Astrocyte (in vitro differentiated cells and primary cell): Measurements from ENCODE around the gene GRIK1.

Source experiments
- EZH2 ChIP-seq: IDR thresholded peaks from 2 replicates; pipeline ENCODE4 v1.6.1; 2012; ENCODE audit warnings: mild to moderate bottlenecking, low read length, inconsistent platforms; ENCODE audit not compliant: insufficient read depth
- TF ChIP-seq, protein P1 (sequence below): IDR thresholded peaks from 2 replicates; pipeline ENCODE4 v1.5.1; 2011; ENCODE audit warnings: low read depth, mild to moderate bottlenecking, inconsistent platforms, low read length, moderate library complexity; ENCODE audit not compliant: insufficient read depth

DNA sequence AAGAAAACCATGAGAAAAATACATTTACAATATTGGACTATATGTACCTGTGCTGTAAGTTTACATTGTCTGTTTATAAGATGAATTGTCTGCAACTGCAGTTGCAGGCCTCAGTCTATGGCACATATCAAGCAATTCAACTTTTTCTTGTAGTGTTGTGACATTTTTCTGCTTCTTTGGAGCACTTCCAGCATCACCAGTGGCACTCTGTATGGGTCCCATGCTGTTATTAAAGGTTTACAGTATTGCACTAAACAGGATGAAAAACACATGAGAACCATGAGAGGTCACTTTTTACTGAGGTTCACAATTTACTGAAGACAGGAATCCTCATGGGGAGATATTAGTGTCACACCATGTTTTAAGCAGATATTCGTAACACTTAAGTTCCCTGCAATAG lies 118.6 kb downstream of the GRIK1 start:
- TF ChIP-seq, protein P1, sequence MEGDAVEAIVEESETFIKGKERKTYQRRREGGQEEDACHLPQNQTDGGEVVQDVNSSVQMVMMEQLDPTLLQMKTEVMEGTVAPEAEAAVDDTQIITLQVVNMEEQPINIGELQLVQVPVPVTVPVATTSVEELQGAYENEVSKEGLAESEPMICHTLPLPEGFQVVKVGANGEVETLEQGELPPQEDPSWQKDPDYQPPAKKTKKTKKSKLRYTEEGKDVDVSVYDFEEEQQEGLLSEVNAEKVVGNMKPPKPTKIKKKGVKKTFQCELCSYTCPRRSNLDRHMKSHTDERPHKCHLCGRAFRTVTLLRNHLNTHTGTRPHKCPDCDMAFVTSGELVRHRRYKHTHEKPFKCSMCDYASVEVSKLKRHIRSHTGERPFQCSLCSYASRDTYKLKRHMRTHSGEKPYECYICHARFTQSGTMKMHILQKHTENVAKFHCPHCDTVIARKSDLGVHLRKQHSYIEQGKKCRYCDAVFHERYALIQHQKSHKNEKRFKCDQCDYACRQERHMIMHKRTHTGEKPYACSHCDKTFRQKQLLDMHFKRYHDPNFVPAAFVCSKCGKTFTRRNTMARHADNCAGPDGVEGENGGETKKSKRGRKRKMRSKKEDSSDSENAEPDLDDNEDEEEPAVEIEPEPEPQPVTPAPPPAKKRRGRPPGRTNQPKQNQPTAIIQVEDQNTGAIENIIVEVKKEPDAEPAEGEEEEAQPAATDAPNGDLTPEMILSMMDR = no peak
- no peak for TF ChIP-seq EZH2
